Measurements from ENCODE around the gene SMIM14.
"Not testable (repeated sequence)": the region's sequence is repeated elsewhere in the genome, so short reads cannot be mapped to it uniquely, and the experiment has no call there.

The SMIM14 gene

DNA sequence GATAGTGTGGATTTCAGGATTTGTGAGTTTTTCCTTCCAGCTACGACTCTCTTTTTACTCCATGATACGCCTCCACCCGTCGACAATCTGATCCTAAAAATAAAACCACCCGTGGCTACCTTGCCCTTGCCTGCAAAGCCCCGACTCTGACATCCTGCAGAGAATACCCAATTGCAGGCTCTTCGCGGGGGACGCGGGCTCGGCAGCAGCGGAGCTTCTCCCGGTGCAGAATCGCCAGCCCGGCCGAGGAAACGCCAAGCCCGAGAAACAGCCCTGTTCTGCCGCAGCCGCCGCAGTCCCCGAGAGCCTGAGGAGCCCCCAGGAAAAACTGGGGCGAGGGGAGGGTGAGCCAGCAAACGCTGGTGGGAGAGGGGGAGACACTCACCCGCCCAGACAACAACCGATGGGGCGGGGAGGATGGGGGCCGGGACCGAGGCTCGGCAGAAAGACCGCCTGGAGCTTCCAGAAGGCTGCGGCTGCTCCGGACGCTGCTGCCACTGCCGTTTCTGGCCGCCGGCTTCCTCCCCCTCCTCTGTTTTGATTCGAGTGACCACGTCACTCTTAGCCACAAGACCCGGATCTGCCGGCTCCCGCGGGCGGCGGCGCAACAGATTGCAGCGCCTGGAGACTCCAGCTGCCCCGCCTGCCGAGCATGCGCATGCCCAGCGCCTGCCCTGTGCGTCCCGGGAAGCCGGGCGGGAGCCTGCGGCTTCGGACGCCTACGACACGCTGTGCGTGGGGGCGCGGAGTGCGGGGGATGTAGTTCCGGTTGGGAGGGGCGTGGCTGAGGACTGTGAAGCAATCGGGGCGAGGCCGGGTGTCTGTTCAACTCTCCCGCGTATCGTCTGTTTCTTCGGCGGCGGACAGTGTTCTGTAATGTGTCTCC is at the start of gene SMIM14:
SMIM14 (minus strand) TSS at position 512 of the 886 bp plus-strand sequence. CDS start 33,720 bp downstream, outside the sequence.
- DNase-seq = peak; percentile 92

DNA sequence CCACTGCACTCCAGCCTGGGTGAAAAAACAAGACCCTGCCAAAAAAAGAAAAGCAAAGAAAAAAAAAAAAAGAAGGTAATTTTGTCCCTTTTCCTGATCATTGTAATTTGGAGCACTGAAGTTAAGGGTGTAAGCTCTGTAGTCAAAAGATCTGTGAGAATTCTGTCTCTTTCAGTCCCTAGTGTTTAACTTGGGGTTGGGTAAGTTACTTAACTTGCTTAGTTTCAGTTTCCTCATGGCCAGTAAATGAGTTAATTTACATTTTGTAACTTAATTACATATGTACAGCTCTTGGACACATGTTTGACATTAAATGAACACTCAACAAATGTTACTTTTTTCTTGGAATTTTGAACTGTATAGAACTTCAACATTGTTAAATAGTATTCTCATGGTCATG is 48.3 kb upstream of the SMIM14 start:
- no peak for DNase-seq

DNA sequence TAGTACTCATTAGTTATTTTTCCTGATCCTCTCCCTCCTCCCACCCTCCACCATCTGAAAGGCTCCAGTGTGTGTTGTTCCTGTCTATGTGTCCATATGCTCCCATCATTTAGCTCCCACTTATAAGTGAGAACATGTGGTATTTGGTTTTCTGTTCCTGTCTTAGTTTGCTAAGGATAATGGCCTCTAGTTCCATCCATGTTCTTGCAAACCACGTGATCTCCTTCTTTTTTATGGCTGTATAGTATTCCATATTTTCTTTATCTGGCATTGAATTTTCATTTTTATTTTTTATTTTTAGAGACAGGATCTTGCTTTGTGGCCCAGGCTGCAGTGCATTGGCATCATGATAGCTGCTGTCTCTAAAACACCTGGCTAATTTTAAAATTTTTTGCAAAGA is 47.3 kb upstream of the SMIM14 start:
- DNase-seq = no peak

DNA sequence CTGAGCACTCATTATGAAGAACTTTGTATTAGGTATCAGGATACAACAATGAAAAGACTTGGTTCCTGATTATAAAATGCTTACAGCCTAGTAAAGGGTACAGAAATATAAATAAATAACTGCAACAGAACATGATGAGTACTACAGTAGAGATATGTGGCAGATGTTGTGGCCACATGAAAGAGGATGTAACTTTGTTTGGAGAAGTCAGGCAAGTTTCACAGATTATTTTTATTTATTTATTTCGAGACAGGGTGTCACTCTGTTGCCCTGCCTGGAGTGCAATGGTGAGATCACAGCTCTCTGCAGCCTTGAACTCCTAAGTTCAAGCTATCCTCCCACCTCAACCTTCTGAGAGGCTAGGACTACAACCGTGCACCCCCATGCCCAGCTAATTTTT is 43.5 kb upstream of the SMIM14 start:
- DNase-seq = no peak

DNA sequence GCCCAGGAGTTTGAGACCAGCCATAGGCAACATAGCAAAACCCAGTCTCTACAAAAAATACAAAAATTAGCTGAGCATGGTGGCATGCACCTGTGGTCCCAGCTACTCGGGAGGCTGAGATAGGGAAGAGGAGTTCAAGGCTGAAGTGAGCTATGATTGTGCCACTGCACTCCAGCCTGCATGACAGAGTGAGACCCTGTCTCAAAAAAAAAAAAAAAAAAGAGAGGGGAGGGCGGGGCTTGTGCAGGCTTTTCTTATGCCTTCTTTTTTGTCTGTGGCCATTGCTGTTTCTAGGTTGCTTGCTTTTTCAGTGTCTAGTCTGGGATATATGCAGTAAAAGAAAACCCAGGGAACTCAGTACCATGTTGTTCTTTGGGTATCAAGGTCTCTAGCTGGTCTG is 42.3 kb upstream of the SMIM14 start:
- DNase-seq = not testable (repeated sequence)

DNA sequence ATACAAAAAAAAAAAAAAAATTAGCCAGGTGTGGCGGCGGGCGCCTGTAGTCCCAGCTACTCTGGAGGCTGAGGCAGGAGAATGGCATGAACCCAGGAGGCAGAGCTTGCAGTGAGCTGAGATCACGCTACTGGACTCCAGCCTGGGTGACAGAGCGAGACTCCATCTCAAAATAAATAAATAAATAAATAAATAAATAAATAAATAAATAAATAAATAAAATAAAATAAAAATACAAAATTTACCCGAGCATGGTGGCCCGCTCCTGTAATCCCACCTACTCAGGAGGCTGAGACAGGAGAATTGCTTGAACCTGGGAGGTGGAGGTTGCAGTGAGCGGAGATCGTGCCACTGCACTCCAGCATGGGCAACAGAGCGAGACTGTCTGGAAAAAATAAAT is 37.0 kb upstream of the SMIM14 start:
- not testable (repeated sequence) for DNase-seq

DNA sequence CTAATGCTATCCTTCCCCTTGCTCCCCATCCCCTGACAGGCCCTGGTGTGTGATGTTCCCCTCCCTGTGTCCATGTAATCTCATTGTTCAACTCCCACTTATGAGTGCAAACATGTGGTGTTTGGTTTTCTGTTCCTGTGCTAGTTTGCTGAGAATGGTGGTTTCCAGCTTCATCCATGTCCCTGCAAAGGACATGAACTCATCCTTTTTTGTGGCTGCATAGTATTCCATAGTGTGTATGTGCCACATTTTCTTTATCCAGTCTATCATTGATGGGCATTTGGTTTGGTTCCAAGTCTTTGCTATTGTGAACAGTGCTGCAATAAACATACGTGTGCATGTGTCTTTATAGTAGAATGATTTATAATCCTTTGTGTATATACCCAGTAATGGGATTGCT is 31.6 kb upstream of the SMIM14 start:
- DNase-seq = not testable (repeated sequence)

DNA sequence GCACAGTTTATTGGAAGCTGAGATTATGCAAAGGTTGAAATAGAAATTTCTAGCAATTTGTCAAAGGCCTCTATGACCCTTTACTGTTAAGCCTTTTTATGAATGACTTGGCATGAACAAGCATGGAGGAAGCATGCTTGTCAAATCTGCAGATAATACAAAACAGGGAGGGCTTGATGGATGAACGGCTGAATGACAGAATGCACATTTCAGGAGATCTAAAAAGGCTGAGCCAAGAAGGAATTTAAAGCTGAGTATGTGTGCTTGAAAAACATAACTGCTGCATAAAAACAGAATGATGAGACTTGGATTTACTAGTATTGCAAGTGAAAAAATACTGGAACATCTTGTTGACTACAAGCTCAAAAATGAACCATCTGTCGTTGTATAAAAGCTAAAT is 30.2 kb upstream of the SMIM14 start:
- no peak for DNase-seq

DNA sequence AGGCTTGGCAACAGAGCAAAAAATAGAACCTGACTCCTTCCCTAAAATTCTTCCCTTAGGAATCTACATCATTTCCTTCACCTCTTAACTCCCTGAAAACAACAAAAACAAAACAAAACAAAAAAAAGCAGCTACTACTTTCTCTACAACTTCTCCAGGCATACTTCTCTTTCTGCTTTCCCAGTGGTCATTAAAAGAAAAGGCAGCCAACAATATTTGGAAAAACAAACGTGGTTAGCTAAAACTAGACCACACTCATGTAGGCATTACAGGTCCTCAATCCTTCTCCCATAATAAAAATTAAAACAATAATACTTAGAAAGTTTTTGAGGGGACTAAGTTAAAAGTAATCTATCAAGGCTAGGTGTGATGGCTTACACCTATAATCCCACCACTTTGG is 29.0 kb upstream of the SMIM14 start:
- DNase-seq = no peak

DNA sequence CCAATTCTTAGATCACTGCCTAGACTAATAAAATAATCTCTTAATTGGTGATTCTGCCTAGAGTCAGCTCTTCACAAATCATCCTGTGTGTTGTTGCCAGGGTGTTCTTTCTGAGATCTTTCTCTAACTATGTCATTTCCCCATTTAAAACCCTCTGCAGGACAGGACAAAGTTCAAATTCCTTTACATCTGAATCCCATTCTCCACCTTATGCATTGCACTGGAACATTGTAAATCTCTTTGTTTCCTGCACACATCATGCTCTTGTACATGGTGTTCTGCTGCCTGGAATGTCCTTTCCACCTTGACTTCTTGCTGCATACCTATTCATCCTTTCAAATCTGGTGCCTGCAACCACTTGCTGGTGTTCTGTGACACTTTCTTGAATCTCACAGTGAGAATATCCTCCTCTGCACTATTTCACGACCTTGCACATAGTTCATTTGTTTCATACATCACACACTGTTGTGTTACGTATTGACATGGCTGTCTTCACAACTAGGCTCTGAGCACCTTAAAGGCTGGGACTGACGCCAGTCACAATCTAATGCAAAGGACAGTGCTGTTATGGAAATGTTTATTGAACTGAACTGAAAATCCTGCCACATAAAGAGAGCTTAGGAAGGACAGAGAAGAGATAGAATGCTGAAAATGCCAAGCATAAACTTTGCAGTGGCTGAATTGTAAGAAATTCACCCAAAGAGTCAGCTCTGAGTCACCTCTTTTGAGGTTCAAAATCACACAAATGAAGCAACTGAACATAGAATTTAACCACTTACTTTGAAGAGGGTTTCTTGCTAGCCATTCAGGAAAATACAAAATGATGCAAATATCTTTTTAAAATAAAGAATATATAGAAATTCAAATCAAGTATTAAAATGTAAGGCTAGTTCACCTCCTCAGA is 26.4 kb upstream of the SMIM14 start:
- no peak for DNase-seq

DNA sequence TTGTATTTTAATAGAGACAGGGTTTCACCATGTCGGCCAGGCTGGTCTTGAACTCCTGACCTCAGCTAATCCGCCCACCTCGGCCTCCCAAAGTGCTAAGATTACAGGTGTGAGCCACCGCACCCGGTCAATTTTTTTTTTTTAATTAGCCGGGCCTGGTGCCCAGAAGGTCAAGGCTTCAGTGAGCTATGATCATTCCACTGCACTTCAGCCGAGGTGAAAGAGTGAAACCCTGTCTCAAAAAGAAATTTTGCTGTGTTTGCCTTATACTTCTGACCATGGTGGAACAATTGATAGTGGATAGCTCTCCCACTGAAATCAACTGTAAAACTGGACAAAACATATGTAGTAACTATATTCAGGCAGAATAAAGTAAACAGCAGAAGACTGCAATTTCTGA is 24.0 kb upstream of the SMIM14 start:
- DNase-seq = no peak

DNA sequence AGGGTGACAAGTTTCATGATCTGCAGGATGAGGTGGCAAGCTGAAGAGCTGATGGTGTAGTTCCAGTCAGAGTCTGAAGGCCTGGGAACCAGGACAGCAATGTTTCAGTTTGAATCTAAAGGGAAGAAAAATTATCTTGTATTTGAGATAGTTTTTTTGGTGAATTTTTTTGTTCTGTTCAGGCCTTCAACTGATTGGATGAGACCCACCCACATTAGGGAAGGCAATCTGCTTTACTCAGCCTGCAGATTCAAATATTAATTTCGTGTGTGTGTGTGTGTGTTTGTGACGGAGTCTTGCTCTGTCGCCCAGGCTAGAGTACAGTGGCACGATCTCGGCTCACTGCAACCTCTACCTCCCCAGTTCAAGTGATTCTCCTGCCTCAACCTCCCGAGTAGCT is 22.1 kb upstream of the SMIM14 start:
- DNase-seq = no peak

DNA sequence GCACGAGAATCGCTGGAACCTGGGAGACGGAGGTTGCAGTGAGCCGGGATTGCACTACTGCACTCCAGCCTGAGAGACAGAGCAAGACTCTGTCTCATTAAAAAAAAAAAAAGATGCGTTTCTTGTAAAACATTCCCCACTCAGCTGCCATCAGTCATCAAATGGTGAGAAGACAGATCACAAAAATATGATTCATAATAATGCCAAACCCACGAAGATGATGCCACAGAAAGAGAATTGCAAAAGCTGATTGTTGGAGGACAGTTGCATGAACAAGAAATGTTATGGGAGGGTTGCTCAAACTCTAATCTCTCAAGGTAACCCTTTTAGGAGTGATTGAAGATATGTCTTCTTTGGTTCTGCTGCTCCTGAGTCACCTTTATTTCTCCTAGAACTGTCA is 21.4 kb upstream of the SMIM14 start:
- DNase-seq = no peak

DNA sequence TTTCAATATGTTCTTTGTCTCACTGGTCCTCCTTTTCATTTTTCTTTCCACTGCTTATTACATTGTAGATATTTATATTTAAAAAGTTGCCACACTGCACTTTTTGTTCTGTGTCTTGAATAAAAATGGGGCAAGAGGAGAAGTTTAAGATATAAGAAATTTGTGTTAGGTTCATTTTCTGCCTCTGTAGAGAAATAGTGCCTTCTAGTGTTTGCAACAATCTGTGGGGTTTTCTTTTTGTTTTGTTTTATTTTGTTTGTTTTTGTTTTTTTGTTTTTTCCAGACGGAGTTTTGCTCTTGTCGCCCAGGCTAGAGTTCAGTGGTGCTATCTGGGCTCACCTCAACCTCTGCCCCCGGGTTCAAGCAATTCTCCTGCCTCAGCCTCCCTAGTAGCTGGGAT is 20.1 kb upstream of the SMIM14 start:
- no peak for DNase-seq

DNA sequence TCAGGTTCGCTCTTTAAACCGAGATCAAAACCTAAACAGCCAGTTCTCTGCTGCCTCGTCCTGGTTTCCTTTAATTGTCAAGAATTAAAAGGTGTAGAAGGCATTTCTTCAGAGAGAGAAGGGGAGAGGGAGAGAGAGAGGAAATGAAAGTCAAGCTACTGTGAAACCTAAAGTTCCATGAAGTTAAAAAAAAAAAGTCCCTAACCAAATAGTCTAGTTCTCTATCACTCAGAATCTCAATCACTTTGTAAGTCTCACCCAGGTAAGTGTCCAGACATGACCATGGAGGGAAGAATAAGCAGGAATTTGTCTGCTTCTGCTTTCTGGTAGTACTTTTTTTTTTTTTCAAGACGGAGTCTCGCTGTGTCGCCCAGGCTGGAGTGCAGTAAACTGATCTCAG is 18.8 kb upstream of the SMIM14 start:
- DNase-seq = no peak

DNA sequence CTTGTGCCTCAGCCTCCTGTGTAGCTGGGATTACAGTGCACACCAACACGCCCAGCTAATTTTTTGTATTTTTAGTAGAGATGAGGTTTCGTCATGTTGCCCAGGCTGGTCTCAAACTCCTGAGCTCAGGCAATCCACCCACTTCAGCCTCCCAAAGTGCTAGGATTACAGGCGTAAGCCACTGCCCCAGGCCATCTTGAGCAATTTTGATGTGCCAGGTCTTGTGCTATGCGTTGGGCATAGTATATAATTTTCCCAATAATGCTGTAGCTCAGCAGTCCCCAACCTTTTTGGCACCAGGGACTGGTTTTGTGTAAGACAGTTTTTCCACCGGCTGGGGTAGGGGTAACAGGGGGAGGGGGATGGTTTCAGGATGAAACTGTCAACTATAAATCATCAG is 18.0 kb upstream of the SMIM14 start:
- DNase-seq = not testable (repeated sequence)

DNA sequence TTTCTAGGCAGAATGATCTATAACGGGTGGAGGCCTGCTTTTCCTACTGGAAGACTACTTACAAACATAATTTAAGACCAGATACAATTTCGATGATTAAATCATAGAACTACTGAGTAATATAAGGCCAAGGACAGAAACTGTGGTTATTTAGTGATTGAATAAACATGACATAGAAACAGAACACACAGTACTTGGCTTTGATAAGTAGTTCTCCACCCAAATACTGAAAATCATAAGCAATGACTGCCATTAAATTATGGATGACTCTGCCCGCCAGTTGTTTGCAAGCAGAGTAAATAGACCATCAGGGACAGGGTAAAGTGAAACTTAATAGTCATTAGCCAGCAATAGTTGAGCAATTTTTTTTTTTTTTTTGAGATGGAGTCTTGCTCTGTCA is 17.2 kb upstream of the SMIM14 start:
- DNase-seq = no peak

DNA sequence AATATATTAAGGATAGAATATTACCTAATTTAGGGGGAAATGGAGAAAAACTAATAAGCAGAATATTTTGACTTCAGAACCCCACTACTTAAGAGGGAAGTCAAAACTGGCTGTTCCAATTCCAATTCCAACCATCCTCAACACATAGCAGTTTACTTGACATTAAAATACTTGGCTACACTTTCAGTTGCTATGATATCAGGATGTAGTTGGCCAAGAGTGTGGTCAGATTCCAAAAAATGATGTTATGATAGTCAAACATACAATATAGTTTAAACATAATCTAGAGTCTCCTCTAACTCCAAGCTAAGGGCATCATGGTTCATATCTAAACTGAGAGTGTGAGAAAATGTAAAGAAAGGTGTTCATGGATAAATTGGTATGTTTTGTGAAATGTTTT is 16.5 kb upstream of the SMIM14 start:
- no peak for DNase-seq

DNA sequence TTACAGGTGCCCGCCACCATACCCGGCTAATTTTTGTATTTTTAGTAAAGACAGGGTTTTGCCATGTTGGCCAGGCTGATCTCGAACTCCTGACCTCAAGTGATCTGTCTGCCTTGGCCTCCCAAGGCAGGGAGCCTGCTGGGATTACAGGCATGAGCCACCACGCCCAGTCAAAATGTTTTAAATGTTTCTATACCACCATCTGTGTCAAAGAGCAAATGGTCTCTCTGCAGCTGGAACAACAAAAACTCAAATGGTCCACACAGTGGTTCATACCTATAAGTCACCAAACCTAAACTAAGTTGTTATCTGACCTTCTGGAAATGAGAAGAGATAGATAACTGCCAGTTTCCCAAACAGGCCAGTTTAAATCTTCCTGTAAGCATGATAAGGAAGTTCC is 12.9 kb upstream of the SMIM14 start:
- not testable (repeated sequence) for DNase-seq

DNA sequence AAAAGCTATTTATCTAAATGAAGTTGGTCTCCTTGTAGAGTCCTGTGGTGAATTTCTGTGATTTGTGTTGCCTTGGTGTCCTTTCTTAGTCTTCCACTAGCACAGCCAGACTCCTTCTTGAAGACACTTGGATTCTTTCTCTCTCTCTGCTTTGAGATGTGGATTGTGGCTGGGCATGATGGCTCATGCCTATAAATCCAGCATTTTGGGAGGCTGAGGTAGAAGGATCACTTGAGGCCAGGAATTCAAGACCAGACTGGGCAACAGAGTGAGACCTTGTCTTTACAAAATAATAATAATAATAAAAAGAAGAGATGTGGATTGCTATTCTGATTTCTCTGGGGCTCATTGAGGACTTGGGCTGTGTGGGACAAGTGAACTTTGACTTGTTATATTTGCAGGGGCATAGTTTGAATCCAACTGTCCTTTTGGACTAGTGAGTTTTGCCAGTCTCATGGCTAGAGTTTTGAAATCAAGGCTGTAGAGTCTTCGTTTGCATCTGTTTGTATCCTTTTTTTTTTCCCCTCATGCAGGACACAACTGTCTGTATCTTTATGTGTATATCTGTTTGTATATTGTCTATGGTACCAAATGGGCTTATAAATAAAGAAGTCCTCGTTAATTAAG is 11.1 kb upstream of the SMIM14 start:
- no peak for DNase-seq

DNA sequence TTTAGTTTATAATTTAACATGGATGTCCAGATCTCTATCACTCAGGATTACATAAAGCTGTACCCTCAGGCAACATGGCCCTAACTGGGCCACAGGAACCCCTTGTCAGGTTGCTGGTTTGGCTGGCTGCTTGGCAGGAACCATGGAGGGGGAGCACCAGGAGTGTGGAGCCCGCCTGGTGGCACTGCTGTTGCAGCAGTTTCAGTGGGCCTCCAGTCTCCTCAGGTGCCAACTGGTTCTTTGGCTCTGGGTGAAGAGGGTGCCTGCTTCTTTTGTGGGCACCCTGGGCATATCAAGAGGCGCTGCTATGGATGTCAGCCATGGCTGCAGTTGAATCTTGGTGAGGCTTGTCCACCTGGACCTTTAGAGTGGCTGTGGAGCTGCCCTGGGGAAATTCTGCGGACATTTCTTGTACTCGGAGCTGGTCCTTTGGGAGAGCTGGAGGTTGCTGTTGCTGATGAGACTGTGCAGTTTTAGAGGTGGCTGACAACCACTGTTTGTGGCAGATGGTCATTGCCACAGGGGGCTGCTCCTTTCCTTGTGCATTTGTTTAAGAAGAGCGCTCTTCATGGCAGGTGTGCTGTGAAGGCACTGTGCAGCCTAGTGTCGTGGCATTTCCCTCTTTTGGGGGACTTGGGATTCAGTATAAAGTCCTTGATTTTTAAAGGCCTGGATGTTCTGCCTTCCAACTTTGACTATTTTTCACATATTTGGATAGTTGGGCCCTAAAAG is 10.3 kb upstream of the SMIM14 start:
- DNase-seq = no peak

DNA sequence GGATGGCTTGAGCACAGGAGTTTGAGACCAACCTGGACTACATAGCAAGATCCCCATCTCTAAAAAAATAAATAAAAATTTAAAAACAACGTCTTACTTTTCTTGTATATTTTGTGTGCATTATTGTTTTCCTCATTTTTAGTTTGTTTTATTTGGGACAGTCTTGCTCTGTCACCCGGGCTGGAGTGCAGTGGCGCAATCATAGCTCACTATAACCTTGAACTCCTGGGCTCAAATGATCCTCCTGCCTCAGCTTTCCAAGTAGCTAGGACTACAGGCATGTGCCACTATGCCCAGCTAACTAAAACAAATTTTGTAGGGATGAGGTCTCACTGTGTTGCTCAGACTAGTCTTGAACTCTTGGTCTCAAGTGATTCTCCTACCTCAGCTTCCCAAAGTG is 9.5 kb upstream of the SMIM14 start:
- DNase-seq = no peak
